WERI-Rb-1 (cell line): ENCODE data around the gene LHFPL2.
"Not testable (repeated sequence)": the region's sequence is repeated elsewhere in the genome, so short reads cannot be mapped to it uniquely, and the experiment has no call there.

Experiments
- DNase-seq: peaks from one replicate; pipeline ENCODE4 v3.0.0-alpha.2; 2020
- H3K27ac ChIP-seq: fragments of 250-450 bp; sonication (Bioruptor Pico); 2 replicates; pipeline ENCODE4 v1.5.1; 2020; ENCODE audit warnings: mild to moderate bottlenecking, moderate library complexity
- H3K27me3 ChIP-seq: fragments of 250-450 bp; sonication (Bioruptor Pico); 2 replicates; pipeline ENCODE4 v1.5.1; 2021; ENCODE audit warnings: mild to moderate bottlenecking, low read depth, moderate library complexity; ENCODE audit not compliant: insufficient read depth, severe bottlenecking
- H3K36me3 ChIP-seq: fragments of 250-450 bp; sonication (Bioruptor Pico); 2 replicates; pipeline ENCODE4 v1.5.1; 2020; ENCODE audit warnings: mild to moderate bottlenecking, moderate library complexity
- H3K4me3 ChIP-seq: 2 replicates; pipeline ENCODE4 v1.5.1; 2011; ENCODE audit warnings: low read depth, mild to moderate bottlenecking, control low read depth, low read length
- H3K9me3 ChIP-seq: fragments of 250-450 bp; sonication (Bioruptor Pico); 2 replicates; pipeline ENCODE4 v1.5.1; 2021; ENCODE audit warnings: mild to moderate bottlenecking, moderate library complexity; ENCODE audit not compliant: severe bottlenecking
- TF ChIP-seq, protein P1 (sequence below): IDR thresholded peaks from 2 replicates; pipeline ENCODE4 v1.5.1; 2011; ENCODE audit warnings: low read depth, mild to moderate bottlenecking, control low read depth, inconsistent platforms, low read length

The LHFPL2 gene

DNA sequence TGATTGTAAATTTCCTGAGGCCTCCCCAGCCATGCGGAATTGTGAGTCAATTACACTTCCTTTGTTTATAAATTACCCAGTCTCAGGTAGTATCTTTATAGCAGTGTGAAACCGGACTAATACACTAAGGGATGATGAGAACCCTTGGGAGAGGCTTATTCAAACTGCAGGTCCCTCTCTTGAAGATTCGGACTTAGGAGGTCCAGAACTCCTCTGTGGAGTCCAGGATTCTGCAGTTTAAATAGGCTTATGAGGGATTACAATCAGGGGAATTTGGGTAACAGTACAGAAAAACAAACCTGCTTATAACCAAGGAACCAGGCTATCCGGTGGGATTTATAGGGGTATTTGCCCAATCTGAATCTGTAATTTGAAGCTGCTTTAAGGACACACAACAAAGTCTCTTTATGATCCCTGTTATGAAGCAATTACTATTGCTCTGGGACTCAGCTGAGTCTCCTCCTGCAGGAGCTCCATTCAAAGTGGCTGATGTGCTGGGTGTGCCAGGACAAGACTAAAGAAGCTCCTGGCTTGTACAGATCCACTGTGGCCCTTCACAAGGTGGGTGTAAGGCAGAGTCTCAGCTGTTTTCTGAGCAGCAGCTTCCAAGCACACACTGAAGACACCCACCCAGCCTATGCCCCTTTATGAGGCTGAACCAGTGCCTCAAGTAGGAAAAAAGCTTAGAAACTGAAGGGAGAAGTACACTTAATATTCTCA, 41.8 kb upstream of the LHFPL2 start:
- peak overlapping the region; percentile 18 for H3K4me3 ChIP-seq
- peak; percentile 46 for DNase-seq
- peak overlapping the region; percentile 82 for H3K27ac ChIP-seq
- no peaks in the 10 kb centered on the region for H3K36me3 ChIP-seq
- H3K9me3 ChIP-seq: peaks cover 3% of the 10 kb centered on the region
- no peaks in the 10 kb centered on the region for H3K27me3 ChIP-seq
- TF ChIP-seq, protein P1, sequence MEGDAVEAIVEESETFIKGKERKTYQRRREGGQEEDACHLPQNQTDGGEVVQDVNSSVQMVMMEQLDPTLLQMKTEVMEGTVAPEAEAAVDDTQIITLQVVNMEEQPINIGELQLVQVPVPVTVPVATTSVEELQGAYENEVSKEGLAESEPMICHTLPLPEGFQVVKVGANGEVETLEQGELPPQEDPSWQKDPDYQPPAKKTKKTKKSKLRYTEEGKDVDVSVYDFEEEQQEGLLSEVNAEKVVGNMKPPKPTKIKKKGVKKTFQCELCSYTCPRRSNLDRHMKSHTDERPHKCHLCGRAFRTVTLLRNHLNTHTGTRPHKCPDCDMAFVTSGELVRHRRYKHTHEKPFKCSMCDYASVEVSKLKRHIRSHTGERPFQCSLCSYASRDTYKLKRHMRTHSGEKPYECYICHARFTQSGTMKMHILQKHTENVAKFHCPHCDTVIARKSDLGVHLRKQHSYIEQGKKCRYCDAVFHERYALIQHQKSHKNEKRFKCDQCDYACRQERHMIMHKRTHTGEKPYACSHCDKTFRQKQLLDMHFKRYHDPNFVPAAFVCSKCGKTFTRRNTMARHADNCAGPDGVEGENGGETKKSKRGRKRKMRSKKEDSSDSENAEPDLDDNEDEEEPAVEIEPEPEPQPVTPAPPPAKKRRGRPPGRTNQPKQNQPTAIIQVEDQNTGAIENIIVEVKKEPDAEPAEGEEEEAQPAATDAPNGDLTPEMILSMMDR: no peak

DNA sequence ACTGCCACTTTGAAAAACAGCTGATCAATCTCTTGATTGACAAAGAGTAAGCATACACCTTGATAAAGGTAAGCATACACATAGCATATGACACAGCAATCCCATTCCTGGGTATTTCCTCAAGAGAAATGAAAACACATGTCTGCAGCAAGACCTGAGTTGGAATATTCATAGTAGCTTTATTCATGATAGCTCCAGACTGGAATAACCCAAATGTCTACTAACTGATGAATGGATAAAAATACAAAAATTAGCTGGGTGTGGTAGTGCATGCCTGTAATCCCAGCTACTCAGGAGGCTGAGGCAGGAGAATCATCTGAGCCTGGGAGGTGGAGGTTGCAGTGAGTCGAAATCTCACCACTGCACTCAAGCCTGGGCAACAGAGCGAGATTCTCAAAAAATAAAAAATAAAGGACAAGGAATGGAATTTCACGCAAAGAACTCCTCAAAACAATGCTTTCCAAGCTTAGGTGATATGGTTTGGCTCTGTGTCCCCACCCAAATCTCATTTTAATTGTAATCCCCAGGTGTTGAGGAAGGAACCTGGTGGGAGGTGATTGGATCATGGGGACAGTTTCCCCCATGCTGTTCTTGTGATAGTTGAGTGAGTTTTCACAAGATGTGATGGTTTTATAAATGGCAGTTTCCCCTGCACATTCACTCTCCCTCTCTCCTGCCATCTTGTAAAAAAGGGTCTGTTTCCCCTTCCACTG, 41.1 kb upstream of the LHFPL2 start:
- Histone ChIP-seq H3K36me3 (no peaks in the 10 kb centered on the region), H3K27ac (peak overlapping the region; percentile 82), H3K4me3 (no peak overlapping the region), H3K9me3 (peaks cover 3% of the 10 kb centered on the region), H3K27me3 (no peaks in the 10 kb centered on the region)
- no peak for DNase-seq
- TF ChIP-seq, protein P1: no peak

DNA sequence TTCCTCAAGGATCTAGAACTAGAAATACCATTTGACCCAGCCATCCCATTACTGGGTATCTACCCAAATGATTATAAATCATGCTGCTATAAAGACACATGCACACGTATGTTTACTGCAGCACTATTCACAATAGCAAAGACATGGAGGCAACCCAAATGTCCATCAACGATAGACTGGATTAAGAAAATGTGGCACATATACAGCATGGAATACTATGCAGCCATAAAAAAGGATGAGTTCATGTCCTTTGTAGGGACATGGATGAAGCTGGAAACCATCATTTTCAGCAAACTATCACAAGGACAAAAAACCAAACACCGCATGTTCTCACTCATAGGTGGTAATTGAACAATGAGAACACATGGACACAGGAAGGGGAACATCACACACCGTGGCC, 38.9 kb upstream of the LHFPL2 start:
- H3K4me3 ChIP-seq: not testable (repeated sequence)

DNA sequence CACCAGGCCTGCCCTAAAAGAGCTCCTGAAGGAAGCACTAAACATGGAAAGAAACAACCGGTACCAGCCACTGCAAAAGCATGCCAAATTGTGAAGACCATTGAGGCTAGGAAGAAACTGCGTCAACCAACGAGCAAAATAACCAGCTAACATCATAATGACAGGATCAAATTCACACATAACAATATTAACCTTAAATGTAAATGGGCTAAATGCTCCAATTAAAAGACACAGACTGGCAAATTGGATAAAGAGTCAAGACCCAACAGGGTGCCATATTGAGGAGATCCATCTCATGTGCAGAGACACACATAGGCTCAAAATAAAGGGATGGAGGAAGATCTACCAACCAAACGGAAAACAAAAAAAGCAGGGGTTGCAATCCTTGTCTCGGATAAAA, 35.3 kb upstream of the LHFPL2 start:
- not testable (repeated sequence) for H3K36me3 ChIP-seq, H3K27ac ChIP-seq, H3K9me3 ChIP-seq, H3K27me3 ChIP-seq, DNase-seq, H3K4me3 ChIP-seq

More for the DNA sequence above, 38.9 kb upstream of the LHFPL2 start:
- H3K9me3 ChIP-seq, H3K36me3 ChIP-seq, DNase-seq, H3K27me3 ChIP-seq, H3K27ac ChIP-seq: not testable (repeated sequence)

DNA sequence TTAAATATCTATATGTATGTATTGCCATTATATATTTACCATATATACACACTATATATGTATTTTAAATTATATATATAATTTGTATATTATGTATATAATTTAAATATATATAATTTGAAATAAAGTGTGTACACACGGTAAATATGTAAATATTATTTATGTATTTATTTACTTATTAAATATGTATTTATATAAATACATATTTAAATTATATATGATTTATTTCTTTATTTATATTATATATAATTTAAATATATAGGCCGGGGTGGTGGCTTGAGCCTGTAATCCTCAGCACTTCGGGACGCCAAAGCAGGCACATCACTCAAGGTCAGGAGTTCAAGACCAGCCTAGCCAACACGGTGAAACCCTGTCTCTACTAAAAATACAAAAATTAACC, 31.3 kb upstream of the LHFPL2 start:
- TF ChIP-seq, protein P1: no peak
- DNase-seq: no peak
- H3K9me3 ChIP-seq: no peaks in the 10 kb centered on the region
- no peaks in the 10 kb centered on the region for H3K36me3 ChIP-seq
- H3K27me3 ChIP-seq: no peaks in the 10 kb centered on the region
- no peak overlapping the region for H3K27ac ChIP-seq
- H3K4me3 ChIP-seq: no peak overlapping the region

DNA sequence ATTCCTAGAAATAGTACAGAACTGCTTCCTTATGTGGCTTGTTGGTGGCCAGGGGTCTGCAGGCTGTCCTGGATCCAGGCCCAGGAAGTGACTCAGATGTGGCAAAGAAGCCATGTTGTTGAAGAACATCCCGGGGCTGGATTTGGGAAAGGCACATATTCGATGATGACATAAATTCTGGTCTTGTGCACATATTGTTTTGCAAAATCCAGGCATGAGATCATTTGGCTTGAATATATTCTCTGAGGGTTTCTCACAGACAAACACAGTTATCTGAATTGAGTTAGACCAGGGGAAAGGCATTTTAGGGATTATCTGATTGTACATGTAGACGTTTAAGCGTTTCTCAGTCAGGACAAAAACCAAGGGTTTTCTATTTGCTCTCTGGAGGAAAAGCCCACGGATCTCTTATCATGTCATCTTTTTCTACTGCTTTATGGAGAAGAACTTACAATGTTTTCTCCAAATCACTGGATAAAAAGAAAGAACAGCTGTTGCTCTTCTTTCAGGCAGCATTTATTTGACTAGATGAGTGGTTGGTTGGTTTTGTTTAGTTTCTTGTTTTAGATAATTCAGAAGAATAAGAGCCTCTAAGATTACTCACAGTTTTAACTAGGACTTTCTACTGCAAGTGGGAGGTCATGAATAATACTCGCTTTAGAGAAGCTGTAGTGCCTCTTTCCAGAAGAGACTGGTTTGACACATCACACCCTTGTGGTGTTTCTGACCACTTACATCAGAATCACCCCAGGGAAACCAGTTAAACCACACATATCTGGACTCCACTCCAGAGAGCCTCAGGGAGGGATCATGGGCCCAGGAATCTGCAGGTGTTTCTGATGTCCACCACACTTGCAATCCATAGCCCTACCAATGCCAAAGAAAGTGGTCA, 29.5 kb upstream of the LHFPL2 start:
- TF ChIP-seq, protein P1: no peak
- H3K4me3 ChIP-seq: no peak overlapping the region
- DNase-seq: no peak
- H3K9me3 ChIP-seq: no peaks in the 10 kb centered on the region
- no peaks in the 10 kb centered on the region for H3K27me3 ChIP-seq
- H3K27ac ChIP-seq: no peak overlapping the region
- H3K36me3 ChIP-seq: no peaks in the 10 kb centered on the region
